GM19324 (cell line): ENCODE results near the gene ZMYM4.

Experiments used
- ATAC-seq: cut with Tn5 transposase; IDR thresholded peaks from one replicate; pipeline ENCODE4 v1.9.1; 2021; ENCODE audit warnings: mild to moderate bottlenecking, moderate library complexity; ENCODE audit not compliant: unreplicated experiment, low FRiP score

The ZMYM4 gene

DNA sequence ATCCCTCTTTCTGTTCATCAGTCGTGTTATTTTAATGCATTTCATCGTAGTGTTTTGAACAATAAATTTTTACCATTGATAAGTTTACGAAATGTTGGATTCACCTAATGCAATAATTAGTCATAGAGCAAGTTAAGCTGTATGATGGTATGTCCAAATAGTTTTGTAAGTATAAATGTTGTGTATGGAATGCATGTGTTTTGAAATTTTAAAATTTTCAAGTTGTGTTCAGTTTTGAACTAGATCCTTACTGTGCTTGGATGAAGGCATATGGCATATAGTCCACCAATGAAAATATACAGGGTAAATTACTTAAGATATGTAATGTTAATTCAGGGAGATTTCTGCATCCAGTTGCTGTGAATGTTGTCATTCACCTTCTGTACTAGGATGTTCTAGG is 2.3 kb downstream of the ZMYM4 start:
- ATAC-seq = no peak

- no peak for ATAC-seq
Measured at GRCh38 chr1:35274197-35274596, 5.7 kb downstream of the ZMYM4 start.

DNA sequence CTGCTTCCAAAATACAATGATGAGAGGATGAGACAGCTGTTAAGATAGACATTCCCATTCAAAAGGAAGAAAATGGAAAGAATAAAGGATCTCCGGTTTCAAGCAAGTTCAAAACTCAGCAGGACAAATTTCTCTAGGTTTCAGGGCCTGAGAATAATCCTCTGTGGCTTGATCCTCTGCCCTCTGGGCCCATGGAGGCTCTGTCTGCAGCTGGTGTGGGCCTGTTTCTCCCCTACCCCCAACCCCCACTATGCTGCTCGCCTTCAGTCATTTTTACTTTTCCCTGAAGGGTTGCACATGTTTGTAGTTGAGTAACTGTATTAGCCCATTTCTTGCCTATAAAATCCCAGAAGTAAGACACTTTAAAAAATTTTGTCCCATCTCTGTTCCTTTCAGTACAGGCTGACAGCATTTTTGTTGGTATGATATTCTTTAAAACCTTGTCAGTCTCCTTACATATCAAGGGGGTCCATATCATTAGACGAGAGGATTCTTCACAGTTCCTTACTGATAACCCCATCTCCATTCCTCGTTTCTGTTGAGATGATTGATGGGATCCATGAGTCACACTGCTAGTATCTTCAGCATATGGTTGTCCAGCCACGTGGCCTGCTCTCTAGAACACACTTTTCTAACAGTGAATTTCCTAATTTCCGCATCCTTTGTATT is 10.5 kb downstream of the ZMYM4 start:
- no peak for ATAC-seq

GRCh38 chr1:35279555-35279904 is 11.0 kb downstream of the ZMYM4 start:
- no peak for ATAC-seq

DNA sequence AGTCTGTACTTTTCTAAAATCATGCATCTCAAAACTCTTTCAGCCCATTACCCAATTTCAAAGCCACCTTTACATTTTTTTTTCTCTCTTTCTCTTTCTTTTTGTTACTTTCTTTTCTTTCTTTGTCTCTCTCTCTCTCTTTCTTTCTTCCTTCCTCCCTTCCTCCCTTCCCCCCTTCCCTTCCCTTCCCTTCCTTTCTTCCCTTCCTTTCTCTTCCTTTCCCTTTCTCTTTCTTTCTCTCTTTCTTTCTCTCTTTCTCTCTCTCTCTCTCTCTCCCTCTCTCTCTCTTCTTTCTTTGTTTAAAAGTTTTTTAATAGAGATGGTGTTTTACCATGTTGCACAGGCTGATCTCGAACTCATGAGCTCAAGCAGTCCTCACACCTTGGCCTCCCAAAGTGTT is 11.5 kb downstream of the ZMYM4 start:
- no peak for ATAC-seq

DNA sequence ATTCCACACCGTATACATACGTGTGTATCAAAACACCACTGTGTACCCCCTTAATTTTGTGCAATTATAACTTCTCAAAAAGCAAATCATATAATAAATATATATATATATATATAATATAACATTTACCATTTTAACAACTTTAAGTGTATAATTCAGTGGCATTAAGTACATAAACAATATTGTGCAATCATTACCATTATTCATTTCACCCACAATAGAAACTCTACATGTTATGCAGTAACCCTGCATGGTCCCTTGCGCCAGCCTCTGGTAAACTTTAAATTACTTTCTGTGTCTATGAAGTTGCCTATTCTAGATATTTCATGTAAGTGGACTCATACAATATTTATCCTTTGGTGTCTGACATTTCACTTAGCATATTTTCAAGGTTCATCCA is 13.1 kb downstream of the ZMYM4 start:
- no peak for ATAC-seq

- no peak for ATAC-seq
Measured at GRCh38 chr1:35282172-35282571, 13.7 kb downstream of the ZMYM4 start.

- no peak for ATAC-seq
Measured at GRCh38 chr1:35284852-35285251, 16.3 kb downstream of the ZMYM4 start.

DNA sequence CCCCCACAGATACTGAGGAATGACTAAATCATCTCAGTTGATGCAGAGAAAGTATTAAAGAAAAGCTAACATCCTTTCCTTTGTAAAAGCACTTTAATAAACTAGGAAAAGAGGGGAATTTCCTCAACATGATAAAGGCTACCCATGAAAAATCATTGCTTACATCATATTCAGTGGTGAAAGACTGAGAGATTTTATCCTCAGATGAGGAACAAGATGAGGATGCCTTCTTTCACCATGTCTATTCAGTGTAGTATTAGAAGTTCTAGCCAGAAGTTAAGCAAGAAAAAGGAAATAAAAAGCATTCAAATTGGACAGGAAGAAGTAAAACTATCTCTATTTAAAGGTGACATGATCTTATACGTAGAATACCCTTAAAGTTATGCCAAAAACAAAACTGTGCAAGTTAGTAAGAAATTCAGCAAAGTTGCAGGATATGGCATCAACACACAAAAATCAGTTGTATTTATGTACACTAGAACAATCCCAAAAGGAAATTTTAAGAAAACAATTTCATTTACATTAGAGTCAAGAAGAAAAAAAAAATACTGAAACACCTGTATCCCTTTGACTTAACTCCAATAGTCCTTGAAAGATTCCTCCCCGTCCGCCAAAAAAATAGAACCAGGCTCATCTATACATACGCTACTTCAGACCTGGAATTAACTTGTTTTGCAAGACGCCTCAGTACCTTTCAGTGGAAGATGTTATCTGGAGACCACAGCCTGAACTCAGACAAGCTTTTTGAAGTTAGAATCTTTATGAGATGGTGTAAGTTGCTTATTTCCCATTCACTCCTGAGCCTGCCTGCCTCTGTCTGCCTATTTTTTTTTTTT is 17.5 kb downstream of the ZMYM4 start:
- ATAC-seq = no peak

- no peak for ATAC-seq
Measured at GRCh38 chr1:35287807-35288640, 19.5 kb downstream of the ZMYM4 start.

GRCh38 chr1:35288761-35289160 is 20.3 kb downstream of the ZMYM4 start:
- ATAC-seq = no peak

DNA sequence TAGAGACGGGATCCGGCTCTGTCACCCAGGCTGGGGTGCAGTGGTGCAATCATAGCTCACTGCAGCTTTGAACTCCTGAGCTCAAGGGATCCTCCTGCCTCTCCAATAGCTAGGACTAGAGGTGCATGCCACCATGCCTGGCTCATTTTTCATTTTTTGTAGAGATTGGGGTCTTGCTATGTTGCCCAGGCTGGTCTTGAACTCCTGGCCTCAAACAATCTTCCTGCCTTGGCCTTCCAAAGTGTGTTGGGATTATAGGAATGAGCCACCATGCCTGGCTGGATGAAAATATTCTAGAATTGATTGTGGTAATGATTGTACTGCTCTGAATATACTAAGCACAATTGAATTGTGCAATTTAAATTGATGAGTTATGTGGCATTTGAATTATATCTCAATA is 21.9 kb downstream of the ZMYM4 start:
- no peak for ATAC-seq

- no peak for ATAC-seq
Measured at GRCh38 chr1:35294809-35295208, 26.3 kb downstream of the ZMYM4 start.

GRCh38 chr1:35297886-35298285 is 29.4 kb downstream of the ZMYM4 start:
- no peak for ATAC-seq

GRCh38 chr1:35298464-35298863 is 30.0 kb downstream of the ZMYM4 start:
- no peak for ATAC-seq

DNA sequence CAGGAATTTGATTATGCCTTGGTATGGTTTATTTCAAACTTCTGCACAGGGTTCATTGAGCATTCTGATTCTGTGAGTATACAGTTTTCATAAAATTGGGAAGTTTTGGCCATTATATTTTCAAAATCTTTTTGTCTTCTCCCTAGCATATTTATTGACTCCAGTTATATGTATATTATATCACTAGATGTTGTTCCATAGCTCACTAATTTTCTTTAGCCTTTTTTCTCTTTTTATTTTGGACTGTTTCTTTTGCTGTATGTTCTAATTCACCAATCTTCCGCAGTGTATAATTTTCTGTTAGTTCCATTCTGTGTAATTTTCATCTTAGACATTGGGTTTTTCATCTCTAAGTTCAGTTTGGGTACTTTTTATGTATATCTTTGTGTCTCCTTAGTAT is 31.9 kb downstream of the ZMYM4 start:
- no peak for ATAC-seq

DNA sequence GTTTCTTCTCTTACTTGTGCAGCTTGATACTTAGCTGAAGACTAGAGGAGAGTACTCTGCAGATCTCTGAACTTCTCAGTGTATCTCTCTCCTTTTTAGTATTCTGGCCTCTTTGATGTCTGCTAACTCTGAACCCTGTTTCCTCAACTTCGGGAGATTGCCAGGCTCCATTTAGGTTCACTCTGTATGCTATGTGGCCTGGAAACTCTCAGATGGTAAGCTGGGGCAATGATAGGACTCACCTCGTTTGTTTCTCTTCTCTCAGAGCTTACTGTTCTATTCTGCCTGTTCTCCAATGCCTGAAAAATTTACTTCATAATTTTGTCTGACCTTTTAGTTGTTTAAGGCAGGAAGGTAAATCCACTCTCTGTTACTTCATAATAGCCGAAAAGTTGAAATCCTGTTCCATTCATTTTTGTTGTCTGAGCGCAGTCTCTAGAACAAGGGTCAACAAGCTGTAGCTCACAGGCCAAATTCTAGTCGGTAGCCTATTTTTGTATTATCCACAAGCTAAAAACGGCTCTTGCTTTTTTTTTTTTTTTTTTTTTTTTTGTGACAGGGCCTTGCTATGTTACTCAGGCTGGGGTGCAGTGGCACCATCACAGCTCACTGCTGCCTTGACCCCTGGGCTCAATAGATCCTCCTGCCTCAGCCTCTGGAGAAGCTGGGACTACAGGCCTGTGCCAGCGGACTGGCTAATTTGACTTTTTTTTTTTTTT is 33.3 kb downstream of the ZMYM4 start:
- no peak for ATAC-seq

DNA sequence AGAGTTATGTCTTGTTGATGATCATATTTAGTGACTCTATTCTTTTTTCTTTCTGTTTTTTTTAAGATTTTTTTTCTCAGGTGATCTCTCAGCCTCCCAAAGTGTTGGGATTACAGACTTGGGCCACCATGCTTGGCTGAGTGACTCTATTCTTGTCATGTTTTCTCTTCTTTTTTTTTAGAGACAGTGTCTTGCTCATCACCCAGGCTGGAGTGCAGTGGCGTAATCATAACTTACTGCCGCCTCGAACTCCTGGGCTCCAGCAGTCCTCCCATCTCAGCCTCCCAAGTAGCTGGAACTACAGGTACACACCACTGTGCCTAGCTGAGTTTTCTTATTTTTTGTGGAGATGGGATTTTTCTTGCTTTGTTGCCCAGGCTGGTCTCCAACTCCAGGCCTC is 36.9 kb downstream of the ZMYM4 start:
- ATAC-seq = no peak

GRCh38 chr1:35315649-35316048 is 47.1 kb downstream of the ZMYM4 start:
- no peak for ATAC-seq

DNA sequence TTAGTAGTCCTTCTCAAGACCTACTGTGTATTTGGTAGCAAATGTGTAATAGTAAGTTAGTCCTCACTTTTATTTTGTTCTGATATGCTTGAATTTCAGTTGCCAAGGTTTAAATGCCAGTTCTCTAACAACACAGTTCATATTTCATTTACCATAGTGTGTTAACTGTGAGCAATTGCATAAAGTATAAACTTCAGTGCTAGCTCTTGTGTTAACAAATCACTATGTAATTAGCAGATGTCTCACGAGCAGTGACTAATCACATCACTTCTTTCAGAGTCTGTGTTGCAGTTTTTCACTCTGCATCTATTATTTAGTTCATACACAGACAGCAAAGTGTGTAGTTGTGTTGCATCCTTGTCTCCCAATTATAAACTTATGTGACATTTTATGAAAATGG is 47.8 kb downstream of the ZMYM4 start:
- ATAC-seq = no peak
